ENCODE data around the gene GHR. TPM values are rescaled to one million over a fixed set of nuclear protein-coding genes. Genes with fewer than 3 reads are reported as not detected.

Gene GHR
- total and polyA plus RNA-seq, 3 donors from 2014 or later, result 3.3 to 4.7 (median 3.7) TPM

DNA sequence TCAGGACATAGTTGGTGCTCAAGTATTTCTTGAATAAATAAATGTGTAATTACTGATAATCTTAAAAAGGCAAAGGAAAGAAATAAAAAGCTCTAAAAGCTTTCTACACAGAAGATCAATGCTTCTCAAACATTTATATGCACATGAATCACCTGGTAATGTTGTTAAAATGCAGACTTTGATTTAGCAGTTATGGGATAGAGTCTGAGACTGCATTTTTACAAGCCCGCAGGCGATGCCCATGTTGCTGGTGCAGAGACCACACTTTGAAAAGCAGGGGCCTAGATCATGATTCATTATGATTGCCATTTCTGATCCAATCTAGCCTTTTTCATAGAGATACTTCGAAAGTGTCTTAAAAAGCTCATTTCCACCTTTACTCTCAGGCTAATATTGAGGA is 329.9 kb downstream of the GHR start:
- Histone ChIP-seq H3K27me3 (no peaks in the 10 kb centered on the region), H3K4me1 (no peaks in the 10 kb centered on the region), H3K27ac (no peak overlapping the region), H3K36me3 (ENCODE audit: low read depth, missing control alignments) (no peaks in the 10 kb centered on the region), H3K4me3 (no peak overlapping the region), H3K9me3 (no peaks in the 10 kb centered on the region)
- no peak for DNase-seq
- intact Hi-C loops (cut with DNase I; ENCODE audit: low total_unique reads), result no loop called here
- TF ChIP-seq CTCF (IDR thresholded peaks at IDR 0.05) (no peak), POLR2A (IDR thresholded peaks at IDR 0.05) (no peak)
- WGBS, 2 donors, result 89 to 97% methylated on average over 3 of the region's 3 CpGs

- TF ChIP-seq CTCF (IDR thresholded peaks at IDR 0.05) (no peak), POLR2A (IDR thresholded peaks at IDR 0.05) (no peak)
- intact Hi-C loops (cut with DNase I; ENCODE audit: low total_unique reads), result no loop called here
- WGBS, 2 donors, result 21 to 22% methylated on average over 35 of the region's 35 CpGs
- no peak within 1 kb of the TSS for H3K27ac ChIP-seq
- no peaks in the 10 kb centered on the region for H3K9me3 ChIP-seq
- H3K36me3 ChIP-seq (ENCODE audit: low read depth, missing control alignments), result no peaks in the 10 kb centered on the region
- no peaks in the 10 kb centered on the region for H3K4me1 ChIP-seq
- DNase-seq, result peak; percentile 55
- no peaks in the 10 kb centered on the region for H3K27me3 ChIP-seq
- H3K4me3 ChIP-seq, result peak within 1 kb of the TSS; percentile 44 to 46
These were observed 333.7 kb downstream of the GHR start, which contains the start of gene CCDC152 for GRCh38 chr5:42756606-42757601. TSS of gene CCDC152 (plus strand) at chr5:42756818. CDS start at chr5:42759122, 2,304 bp downstream.

GRCh38 chr5:42759456-42759855 is 336.2 kb downstream of the GHR start:
- H3K9me3 ChIP-seq, result no peaks in the 10 kb centered on the region
- no peaks in the 10 kb centered on the region for H3K36me3 ChIP-seq (ENCODE audit: low read depth, missing control alignments)
- no peak overlapping the region for H3K27ac ChIP-seq
- no peak for DNase-seq
- 57 to 81% methylated on average over 2 of the region's 2 CpGs for WGBS, 2 donors
- intact Hi-C loops (cut with DNase I; ENCODE audit: low total_unique reads), result no loop called here
- no peak overlapping the region for H3K4me3 ChIP-seq
- H3K27me3 ChIP-seq, result no peaks in the 10 kb centered on the region
- TF ChIP-seq POLR2A (IDR thresholded peaks at IDR 0.05), result no peak
- TF ChIP-seq CTCF (IDR thresholded peaks at IDR 0.05), result no peak
- H3K4me1 ChIP-seq, result no peaks in the 10 kb centered on the region

DNA sequence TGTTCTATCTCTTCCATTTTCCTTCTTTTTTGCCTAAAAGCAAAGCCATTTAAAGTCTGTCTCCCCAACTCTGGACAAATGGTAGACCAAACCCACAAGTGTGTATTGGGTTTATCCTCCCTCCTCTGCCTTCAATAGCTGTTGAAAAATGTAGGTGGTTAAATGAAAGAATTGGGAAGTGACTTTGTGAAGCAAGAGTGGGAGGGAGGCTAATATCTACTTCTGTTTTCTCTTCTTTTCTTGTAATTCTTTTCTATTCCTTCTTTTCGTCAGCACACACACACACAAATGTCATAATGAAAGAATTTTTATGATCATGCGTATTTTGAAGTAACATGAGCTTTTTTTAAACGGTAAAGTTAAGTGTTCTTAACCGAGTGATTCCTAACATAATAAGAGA is 337.2 kb downstream of the GHR start:
- 68 to 81% methylated on average over 4 of the region's 4 CpGs for WGBS, 2 donors
- peak overlapping the region in 1 of 2 donors; percentile 5 for H3K4me3 ChIP-seq
- no peaks in the 10 kb centered on the region for H3K27me3 ChIP-seq
- DNase-seq, result no peak
- H3K9me3 ChIP-seq, result no peaks in the 10 kb centered on the region
- intact Hi-C loops (cut with DNase I; ENCODE audit: low total_unique reads), result loop anchor here (10.0 kb wide), 1 partner anchor 906 kb away; no protein-coding TSS in a partner anchor
- no peak overlapping the region for H3K27ac ChIP-seq
- TF ChIP-seq POLR2A (IDR thresholded peaks at IDR 0.05) (no peak), CTCF (IDR thresholded peaks at IDR 0.05) (no peak)
- H3K36me3 ChIP-seq (ENCODE audit: low read depth, missing control alignments), result no peaks in the 10 kb centered on the region
- no peaks in the 10 kb centered on the region for H3K4me1 ChIP-seq
